ENCODE data around the gene PIGS.
A peak's percentile ranks its signal among the peaks of the same experiment; 100 is the strongest.

PIGS gene

GRCh38 chr17:28598799-28599310 is 27.5 kb upstream of the PIGS start, which contains the start of gene SPAG5:
TSS of gene SPAG5 (minus strand) at chr17:28599025. CDS start at chr17:28598946, 79 bp downstream.
- Histone ChIP-seq H3K27ac (peak within 1 kb of the TSS; percentile 88), H3K36me3 (replicated peaks) (no peaks in the 10 kb centered on the region), H3K27me3 (replicated peaks) (no peaks in the 10 kb centered on the region), H3K4me3 (ENCODE audit: low read depth, low read length) (peak within 1 kb of the TSS; percentile 87)
- DNase-seq: peak; percentile 88
- no peak for TF ChIP-seq CTCF (IDR thresholded peaks at IDR 0.05; ENCODE audit: low read depth, low read length, missing control alignments)
- in situ Hi-C loops (cut with HindIII; ENCODE audit: low pct_ligation_motif_present, low sequenced_read_pairs): no loop called here

GRCh38 chr17:28598389-28598788 is 27.1 kb upstream of the PIGS start:
- H3K36me3 ChIP-seq (replicated peaks): no peaks in the 10 kb centered on the region
- H3K27me3 ChIP-seq (replicated peaks): no peaks in the 10 kb centered on the region
- in situ Hi-C loops (cut with HindIII; ENCODE audit: low pct_ligation_motif_present, low sequenced_read_pairs): no loop called here
- no peak for TF ChIP-seq CTCF (IDR thresholded peaks at IDR 0.05; ENCODE audit: low read depth, low read length, missing control alignments)
- peak overlapping the region; percentile 87 for H3K4me3 ChIP-seq (ENCODE audit: low read depth, low read length)
- H3K27ac ChIP-seq: peak overlapping the region; percentile 88
- DNase-seq: no peak

GRCh38 chr17:28597606-28598383 is 26.5 kb upstream of the PIGS start:
- H3K27me3 ChIP-seq (replicated peaks): no peaks in the 10 kb centered on the region
- no peak for DNase-seq
- in situ Hi-C loops (cut with HindIII; ENCODE audit: low pct_ligation_motif_present, low sequenced_read_pairs): no loop called here
- no peak overlapping the region for H3K27ac ChIP-seq
- no peak for TF ChIP-seq CTCF (IDR thresholded peaks at IDR 0.05; ENCODE audit: low read depth, low read length, missing control alignments)
- H3K36me3 ChIP-seq (replicated peaks): peaks cover 1% of the 10 kb centered on the region
- peak overlapping the region; percentile 87 for H3K4me3 ChIP-seq (ENCODE audit: low read depth, low read length)

- H3K27ac ChIP-seq: no peak overlapping the region
- no peak for DNase-seq
- no peak overlapping the region for H3K4me3 ChIP-seq (ENCODE audit: low read depth, low read length)
- in situ Hi-C loops (cut with HindIII; ENCODE audit: low pct_ligation_motif_present, low sequenced_read_pairs): no loop called here
- H3K36me3 ChIP-seq (replicated peaks): peaks cover 8% of the 10 kb centered on the region
- no peak for TF ChIP-seq CTCF (IDR thresholded peaks at IDR 0.05; ENCODE audit: low read depth, low read length, missing control alignments)
- H3K27me3 ChIP-seq (replicated peaks): no peaks in the 10 kb centered on the region
Observed at GRCh38 chr17:28592260-28592659, 20.9 kb upstream of the PIGS start.

- DNase-seq: no peak
- Histone ChIP-seq H3K27ac (no peak overlapping the region), H3K36me3 (replicated peaks) (peaks cover 24% of the 10 kb centered on the region), H3K27me3 (replicated peaks) (no peaks in the 10 kb centered on the region), H3K4me3 (ENCODE audit: low read depth, low read length) (no peak overlapping the region)
- no peak for TF ChIP-seq CTCF (IDR thresholded peaks at IDR 0.05; ENCODE audit: low read depth, low read length, missing control alignments)
- in situ Hi-C loops (cut with HindIII; ENCODE audit: low pct_ligation_motif_present, low sequenced_read_pairs): no loop called here
Observed at GRCh38 chr17:28585851-28586250, 14.5 kb upstream of the PIGS start.

Measured in brain microvascular endothelial cell (primary cell).